GM13977 (cell line): ENCODE data around the gene MMP3.

Source experiments
- DNase-seq: peaks from one replicate; pipeline ENCODE4 v3.0.0; 2012; ENCODE audit warnings: low spot score
- CTCF ChIP-seq: IDR thresholded peaks from 2 replicates; pipeline ENCODE4 v1.5.1; 2012; ENCODE audit warnings: mild to moderate bottlenecking, control low read depth; ENCODE audit not compliant: insufficient read depth; ENCODE audit errors: extremely low read depth, missing control alignments
- in situ Hi-C: fragments of 300-500 bp; cut with MboI; formaldehyde crosslinking; loops from one replicate; pipeline ENCODE4 v1.12.0; 2022; ENCODE audit warnings: low sequenced_read_pairs, low pct_unique_long_range_greater_than_20kb, mixed read lengths, inconsistent platforms; ENCODE audit not compliant: unreplicated experiment

MMP3 gene

DNA sequence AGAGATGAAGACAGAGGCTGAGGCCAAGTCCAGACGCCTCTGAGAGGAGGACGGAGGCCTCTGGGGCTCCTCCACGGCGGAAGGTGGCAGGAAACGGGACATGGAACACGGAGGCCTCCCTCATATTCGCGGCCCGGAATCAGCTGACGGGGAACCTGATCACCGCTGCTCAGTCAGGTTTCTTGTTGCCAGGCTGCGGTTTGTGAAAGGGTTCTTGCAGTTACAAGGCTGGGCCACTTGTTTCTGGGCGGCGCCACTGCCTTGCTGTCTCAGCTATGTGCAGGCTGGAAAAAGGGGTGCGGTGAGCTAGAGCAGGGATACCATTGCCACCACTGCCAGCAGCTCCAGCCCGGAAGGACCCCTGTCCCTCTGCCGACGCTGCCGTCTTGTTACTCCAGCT, 35.5 kb downstream of the MMP3 start:
- TF ChIP-seq CTCF: peak; percentile 48
- DNase-seq: no peak
- in situ Hi-C loops: no loop called here

DNA sequence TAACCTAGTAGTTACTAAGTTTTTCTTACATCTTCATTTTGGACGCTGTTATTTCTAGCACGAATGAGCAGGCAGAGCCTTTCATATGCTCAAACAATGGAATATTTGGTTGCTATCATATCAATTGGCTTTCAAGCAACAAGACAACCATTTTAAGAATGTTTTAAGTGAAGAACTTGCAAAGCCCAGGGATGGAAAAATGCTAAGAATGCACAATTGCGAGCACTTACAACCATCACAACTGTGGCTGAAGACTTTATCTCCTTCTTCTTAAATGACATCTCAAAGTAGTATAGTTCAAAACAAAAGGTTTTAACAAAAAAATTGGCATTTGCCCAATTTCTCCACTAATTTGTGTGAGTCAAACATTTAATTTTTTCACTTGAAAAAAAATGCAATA, 37.1 kb downstream of the MMP3 start:
- DNase-seq: no peak
- in situ Hi-C loops: no loop called here
- TF ChIP-seq CTCF: no peak

DNA sequence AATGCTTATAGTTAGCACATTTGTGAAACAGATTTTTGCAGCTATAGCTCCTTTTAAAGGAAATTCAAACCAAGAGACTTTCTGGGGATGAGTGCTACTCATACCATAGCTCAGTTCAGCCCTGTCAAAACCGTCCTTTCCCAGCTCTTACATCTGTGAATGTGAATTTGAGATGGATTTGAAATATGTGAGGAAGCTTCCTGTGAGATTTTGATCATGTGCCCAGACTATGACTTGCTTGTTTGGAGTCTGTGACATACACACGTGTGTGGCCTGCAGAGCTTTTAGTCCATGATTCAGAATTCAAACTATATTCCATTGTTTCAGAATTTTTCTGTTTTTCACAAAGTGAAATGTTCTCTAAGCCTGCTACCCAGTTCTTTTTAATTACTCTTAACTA, 41.1 kb downstream of the MMP3 start:
- in situ Hi-C loops: no loop called here
- no peak for TF ChIP-seq CTCF
- DNase-seq: no peak

DNA sequence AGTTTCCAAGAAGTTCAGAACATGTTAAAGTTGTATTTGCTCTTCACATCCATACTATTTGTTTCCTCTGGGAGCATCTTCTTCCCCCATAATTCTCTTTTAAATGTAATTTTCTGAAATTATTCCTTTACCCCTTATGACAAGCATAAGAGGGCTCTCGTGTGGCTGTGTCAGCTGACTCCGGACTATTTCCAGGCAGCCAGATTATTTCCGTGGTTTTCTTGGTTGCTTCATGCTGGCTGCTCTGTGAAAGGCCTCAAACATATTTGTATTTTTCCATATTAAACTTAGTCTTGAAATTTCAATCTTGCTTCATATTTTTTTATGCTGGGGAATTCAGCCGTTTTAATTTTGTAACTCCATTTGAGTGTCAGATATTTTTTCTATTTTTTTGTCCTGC, 42.6 kb downstream of the MMP3 start:
- in situ Hi-C loops: no loop called here
- no peak for DNase-seq
- TF ChIP-seq CTCF: no peak

- no peak for TF ChIP-seq CTCF
- in situ Hi-C loops: no loop called here
- no peak for DNase-seq
Measured at GRCh38 chr11:102799681-102800340, 43.6 kb downstream of the MMP3 start.

- no peak for TF ChIP-seq CTCF
- in situ Hi-C loops: no loop called here
- DNase-seq: no peak
Measured at GRCh38 chr11:102798012-102798746, 45.2 kb downstream of the MMP3 start, which contains the start of gene MMP1. MMP1 (minus strand) TSS chr11:102798160; CDS start chr11:102798092, 68 bp downstream.
